Measurements from ENCODE around the gene FARSB.

The FARSB gene

DNA sequence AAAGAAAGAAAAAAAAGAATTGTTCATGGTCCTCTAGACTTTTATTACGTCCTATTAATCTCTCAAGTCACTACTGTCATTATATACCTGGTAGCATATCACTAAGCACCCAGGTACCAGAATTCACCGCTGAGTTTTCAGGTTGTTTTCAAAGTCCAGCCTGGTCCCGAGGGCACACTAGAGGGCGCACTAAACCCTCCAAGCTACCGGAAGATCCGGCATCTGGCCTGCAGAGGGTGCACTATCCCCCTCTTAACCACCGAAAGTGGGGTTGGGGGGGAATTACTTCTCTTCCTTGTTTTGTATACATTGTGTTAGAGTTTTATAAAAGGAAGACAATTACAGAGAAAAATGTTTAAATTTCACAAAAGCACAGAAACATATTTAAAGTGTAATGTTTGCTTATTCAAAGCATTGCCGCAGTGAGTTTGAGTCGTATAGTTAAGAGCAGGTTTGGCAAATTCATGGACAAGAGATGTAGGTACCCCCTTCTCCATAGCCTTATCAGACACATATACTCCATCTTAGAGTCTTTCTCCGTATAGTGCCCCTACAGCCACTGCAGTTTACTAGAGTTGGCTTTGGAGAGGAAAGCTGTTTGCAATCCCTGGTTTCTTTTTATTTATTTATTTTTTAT lies 34.8 kb upstream of the FARSB start:
- DNase-seq (ENCODE audit: low read depth): peak; percentile 85
- H3K4me3 ChIP-seq (ENCODE audit: low read depth, low read length): no peak overlapping the region
- peak; percentile 99 for TF ChIP-seq CTCF (IDR thresholded peaks at IDR 0.05; ENCODE audit: insufficient read depth, low read depth, low read length, missing control alignments)

DNA sequence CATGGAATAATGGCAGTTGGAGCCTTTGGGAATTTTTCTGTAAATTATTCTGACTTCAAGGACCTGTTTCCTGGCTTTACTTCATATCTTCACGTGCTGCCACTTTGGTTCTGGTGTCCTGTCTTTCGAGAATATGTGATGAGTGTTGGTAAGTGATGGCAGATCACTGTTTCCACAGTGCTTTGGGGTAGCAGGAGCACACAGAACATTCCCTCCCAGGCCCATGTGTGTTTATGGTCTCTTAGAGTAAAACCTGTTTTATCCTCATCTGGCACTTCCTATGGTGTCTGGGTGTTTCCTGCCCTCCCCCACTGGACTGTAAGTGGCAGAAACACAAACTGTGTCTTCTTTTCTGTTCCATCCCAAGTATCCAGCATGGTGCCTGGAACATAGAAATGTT lies 33.4 kb upstream of the FARSB start:
- no peak for DNase-seq (ENCODE audit: low read depth)
- no peak overlapping the region for H3K4me3 ChIP-seq (ENCODE audit: low read depth, low read length)
- no peak for TF ChIP-seq CTCF (IDR thresholded peaks at IDR 0.05; ENCODE audit: insufficient read depth, low read depth, low read length, missing control alignments)

- H3K4me3 ChIP-seq (ENCODE audit: low read depth, low read length): no peak overlapping the region
- no peak for DNase-seq (ENCODE audit: low read depth)
- TF ChIP-seq CTCF (IDR thresholded peaks at IDR 0.05; ENCODE audit: insufficient read depth, low read depth, low read length, missing control alignments): no peak
Observed at GRCh38 chr2:222688917-222689316, 33.0 kb upstream of the FARSB start.

GRCh38 chr2:222686086-222686750 lies 30.3 kb upstream of the FARSB start:
- no peak for DNase-seq (ENCODE audit: low read depth)
- no peak overlapping the region for H3K4me3 ChIP-seq (ENCODE audit: low read depth, low read length)
- TF ChIP-seq CTCF (IDR thresholded peaks at IDR 0.05; ENCODE audit: insufficient read depth, low read depth, low read length, missing control alignments): no peak

- no peak overlapping the region for H3K4me3 ChIP-seq (ENCODE audit: low read depth, low read length)
- DNase-seq (ENCODE audit: low read depth): no peak
- TF ChIP-seq CTCF (IDR thresholded peaks at IDR 0.05; ENCODE audit: insufficient read depth, low read depth, low read length, missing control alignments): no peak
Observed at GRCh38 chr2:222683805-222684204, 27.9 kb upstream of the FARSB start.

DNA sequence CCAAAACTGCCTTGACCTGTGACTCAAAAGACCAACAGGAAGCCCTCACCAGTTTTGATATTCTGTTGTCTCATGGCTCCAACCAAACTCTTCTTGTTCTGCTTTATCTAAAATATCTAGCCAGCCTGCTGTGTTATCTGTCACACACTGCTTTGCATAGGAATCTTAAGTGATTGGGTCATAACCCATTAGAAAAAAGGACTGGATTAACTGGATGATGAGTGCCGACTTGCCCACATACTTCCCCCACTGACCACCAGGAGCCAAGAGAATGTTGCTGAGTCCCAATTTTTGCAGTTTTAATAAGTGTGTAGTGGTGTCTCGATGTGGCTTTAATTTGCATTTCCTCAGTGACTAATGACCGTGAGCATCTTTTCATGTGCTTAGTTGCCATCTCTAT lies 22.1 kb upstream of the FARSB start:
- no peak overlapping the region for H3K4me3 ChIP-seq (ENCODE audit: low read depth, low read length)
- no peak for TF ChIP-seq CTCF (IDR thresholded peaks at IDR 0.05; ENCODE audit: insufficient read depth, low read depth, low read length, missing control alignments)
- DNase-seq (ENCODE audit: low read depth): no peak

DNA sequence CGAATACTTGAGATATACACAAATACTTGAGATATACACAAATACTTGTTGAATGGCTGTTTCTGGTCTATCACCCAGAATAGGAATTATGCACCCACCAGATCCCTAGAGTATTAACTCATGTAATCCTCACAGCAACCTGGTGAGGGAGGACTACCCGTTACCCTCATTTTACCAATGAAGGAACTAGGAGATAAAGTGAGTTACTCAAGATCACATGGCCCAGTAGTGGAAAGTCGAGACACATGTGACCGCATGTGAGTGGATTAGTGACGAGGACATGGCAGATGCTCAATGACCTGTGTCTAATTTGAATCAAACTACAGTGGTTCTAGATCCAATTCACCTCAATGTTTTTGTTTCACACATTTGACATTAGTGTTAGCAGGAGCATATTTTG lies 18.0 kb upstream of the FARSB start:
- no peak overlapping the region for H3K4me3 ChIP-seq (ENCODE audit: low read depth, low read length)
- no peak for DNase-seq (ENCODE audit: low read depth)
- TF ChIP-seq CTCF (IDR thresholded peaks at IDR 0.05; ENCODE audit: insufficient read depth, low read depth, low read length, missing control alignments): no peak

Data from GM12865 (cell line).